Measurements from ENCODE around the gene ME3.

DNA sequence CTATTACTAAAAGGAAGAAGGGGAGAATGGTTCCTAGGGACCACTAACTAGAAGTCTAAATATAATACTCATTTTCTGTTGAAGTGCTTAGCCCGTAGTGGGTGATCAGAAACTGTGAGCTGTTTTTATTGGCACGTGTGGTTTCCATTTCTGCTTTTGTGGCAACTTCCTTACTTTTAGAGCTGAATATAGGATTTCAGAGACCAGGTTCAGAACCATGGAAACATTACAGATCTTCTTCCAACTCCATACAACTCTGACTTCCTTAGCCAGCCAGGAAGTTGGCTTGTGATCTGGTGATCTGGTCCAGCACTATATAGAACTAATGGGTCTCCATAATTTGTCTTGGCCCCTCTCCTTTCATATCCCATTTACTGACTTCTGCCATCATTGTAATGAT lies 2.6 kb upstream of the ME3 start:
- no peak for TF ChIP-seq POLR2A (IDR thresholded peaks at IDR 0.05)
- TF ChIP-seq, protein P1, sequence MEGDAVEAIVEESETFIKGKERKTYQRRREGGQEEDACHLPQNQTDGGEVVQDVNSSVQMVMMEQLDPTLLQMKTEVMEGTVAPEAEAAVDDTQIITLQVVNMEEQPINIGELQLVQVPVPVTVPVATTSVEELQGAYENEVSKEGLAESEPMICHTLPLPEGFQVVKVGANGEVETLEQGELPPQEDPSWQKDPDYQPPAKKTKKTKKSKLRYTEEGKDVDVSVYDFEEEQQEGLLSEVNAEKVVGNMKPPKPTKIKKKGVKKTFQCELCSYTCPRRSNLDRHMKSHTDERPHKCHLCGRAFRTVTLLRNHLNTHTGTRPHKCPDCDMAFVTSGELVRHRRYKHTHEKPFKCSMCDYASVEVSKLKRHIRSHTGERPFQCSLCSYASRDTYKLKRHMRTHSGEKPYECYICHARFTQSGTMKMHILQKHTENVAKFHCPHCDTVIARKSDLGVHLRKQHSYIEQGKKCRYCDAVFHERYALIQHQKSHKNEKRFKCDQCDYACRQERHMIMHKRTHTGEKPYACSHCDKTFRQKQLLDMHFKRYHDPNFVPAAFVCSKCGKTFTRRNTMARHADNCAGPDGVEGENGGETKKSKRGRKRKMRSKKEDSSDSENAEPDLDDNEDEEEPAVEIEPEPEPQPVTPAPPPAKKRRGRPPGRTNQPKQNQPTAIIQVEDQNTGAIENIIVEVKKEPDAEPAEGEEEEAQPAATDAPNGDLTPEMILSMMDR (IDR thresholded peaks at IDR 0.05), result no peak
